HCT116 (cell line): ENCODE data around the gene SMTNL2.

ENCODE experiments used
- CEBPB ChIP-seq: IDR thresholded peaks from 2 replicates; pipeline ENCODE4 v1.6.1; 2012; ENCODE audit warnings: low read depth
- ELF1 ChIP-seq: IDR thresholded peaks from 2 replicates; pipeline ENCODE4 v1.6.1; 2012; ENCODE audit warnings: low read depth, borderline replicate concordance
- POLR2A ChIP-seq: IDR thresholded peaks from 2 replicates; pipeline ENCODE4 v1.7.0; 2011; ENCODE audit warnings: borderline replicate concordance; ENCODE audit not compliant: insufficient read depth, insufficient read length; ENCODE audit errors: extremely low read depth
- RAD21 ChIP-seq: IDR thresholded peaks from 2 replicates; pipeline ENCODE4 v1.6.1; 2012; ENCODE audit warnings: low read depth, mild to moderate bottlenecking
- SRF ChIP-seq: IDR thresholded peaks from 2 replicates; pipeline ENCODE4 v1.6.1; 2012; ENCODE audit warnings: low read depth
- ZFX ChIP-seq: fragments of 450-650 bp; IDR thresholded peaks from 2 replicates; pipeline ENCODE4 v1.6.1; 2017
- TF ChIP-seq, protein P1 (sequence below), 3 experiments: fragments of 200-600 bp in 1 of 3; sonication (generic) in 1 of 3; IDR thresholded peaks in 2 of 3; conservative IDR thresholded peaks in 1 of 3; 2 replicates each; pipeline ENCODE4 v1.5.1; 2012 to 2017; ENCODE audit warnings: low read depth in 2 of 3, low read length in 2 of 3, antibody characterized with exemption in 1 of 3, borderline replicate concordance in 1 of 3, control low read depth in 1 of 3, mild to moderate bottlenecking in 1 of 3, mixed read lengths in 1 of 3, mixed run types in 1 of 3, moderate library complexity in 1 of 3; ENCODE audit not compliant: insufficient read depth in 1 of 3
- TF ChIP-seq, protein P2 (sequence below): IDR thresholded peaks from 2 replicates; pipeline ENCODE4 v1.6.1; 2012; ENCODE audit warnings: low read depth

DNA sequence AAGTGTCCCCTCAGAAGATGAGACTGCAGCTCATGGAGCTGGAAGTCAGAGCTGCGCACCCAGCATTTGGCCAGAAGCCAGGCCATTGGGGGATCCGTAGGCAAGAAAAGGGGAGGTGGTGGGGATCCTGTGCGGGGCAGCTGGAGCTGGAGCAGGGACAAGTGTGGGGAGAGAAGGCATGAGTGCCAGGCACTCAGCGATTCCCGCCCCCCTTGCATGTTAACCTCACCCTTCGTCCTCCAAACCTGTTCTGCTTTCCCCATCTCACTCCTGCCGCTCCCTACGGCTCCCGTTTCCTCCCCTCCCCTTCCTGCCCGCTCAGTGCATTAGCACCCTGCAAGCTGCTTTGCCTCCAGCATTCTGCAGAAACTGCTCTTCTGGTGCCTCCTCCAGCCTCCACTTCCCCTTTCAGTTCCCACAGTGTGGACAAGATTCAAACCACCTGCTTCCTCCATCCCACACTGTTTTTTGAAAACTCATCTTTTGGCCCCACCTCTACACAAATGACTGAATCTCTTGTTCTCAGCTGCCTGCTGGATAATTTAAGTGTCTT lies 51.6 kb downstream of the SMTNL2 start:
- no peak for TF ChIP-seq POLR2A
- no peak for TF ChIP-seq CEBPB
- no peak for TF ChIP-seq RAD21
- TF ChIP-seq, protein P1, sequence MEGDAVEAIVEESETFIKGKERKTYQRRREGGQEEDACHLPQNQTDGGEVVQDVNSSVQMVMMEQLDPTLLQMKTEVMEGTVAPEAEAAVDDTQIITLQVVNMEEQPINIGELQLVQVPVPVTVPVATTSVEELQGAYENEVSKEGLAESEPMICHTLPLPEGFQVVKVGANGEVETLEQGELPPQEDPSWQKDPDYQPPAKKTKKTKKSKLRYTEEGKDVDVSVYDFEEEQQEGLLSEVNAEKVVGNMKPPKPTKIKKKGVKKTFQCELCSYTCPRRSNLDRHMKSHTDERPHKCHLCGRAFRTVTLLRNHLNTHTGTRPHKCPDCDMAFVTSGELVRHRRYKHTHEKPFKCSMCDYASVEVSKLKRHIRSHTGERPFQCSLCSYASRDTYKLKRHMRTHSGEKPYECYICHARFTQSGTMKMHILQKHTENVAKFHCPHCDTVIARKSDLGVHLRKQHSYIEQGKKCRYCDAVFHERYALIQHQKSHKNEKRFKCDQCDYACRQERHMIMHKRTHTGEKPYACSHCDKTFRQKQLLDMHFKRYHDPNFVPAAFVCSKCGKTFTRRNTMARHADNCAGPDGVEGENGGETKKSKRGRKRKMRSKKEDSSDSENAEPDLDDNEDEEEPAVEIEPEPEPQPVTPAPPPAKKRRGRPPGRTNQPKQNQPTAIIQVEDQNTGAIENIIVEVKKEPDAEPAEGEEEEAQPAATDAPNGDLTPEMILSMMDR (IDR thresholded peaks at IDR 0.05 in 2 of 3, conservative IDR thresholded peaks at IDR 0.05 in 1 of 3; ENCODE audit: borderline replicate concordance in 1 of 3, insufficient read depth in 1 of 3, low read depth in 2 of 3, low read length in 2 of 3), result no peak
- no peak for TF ChIP-seq ZFX
- no peak for TF ChIP-seq SRF
- TF ChIP-seq, protein P2, sequence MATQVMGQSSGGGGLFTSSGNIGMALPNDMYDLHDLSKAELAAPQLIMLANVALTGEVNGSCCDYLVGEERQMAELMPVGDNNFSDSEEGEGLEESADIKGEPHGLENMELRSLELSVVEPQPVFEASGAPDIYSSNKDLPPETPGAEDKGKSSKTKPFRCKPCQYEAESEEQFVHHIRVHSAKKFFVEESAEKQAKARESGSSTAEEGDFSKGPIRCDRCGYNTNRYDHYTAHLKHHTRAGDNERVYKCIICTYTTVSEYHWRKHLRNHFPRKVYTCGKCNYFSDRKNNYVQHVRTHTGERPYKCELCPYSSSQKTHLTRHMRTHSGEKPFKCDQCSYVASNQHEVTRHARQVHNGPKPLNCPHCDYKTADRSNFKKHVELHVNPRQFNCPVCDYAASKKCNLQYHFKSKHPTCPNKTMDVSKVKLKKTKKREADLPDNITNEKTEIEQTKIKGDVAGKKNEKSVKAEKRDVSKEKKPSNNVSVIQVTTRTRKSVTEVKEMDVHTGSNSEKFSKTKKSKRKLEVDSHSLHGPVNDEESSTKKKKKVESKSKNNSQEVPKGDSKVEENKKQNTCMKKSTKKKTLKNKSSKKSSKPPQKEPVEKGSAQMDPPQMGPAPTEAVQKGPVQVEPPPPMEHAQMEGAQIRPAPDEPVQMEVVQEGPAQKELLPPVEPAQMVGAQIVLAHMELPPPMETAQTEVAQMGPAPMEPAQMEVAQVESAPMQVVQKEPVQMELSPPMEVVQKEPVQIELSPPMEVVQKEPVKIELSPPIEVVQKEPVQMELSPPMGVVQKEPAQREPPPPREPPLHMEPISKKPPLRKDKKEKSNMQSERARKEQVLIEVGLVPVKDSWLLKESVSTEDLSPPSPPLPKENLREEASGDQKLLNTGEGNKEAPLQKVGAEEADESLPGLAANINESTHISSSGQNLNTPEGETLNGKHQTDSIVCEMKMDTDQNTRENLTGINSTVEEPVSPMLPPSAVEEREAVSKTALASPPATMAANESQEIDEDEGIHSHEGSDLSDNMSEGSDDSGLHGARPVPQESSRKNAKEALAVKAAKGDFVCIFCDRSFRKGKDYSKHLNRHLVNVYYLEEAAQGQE, result no peak
- no peak for TF ChIP-seq ELF1
